SU-DHL-6 (cell line): ENCODE measurements around the gene AQP1.

Source experiments
- EZH2phosphoT487 ChIP-seq: fragments of 200-600 bp; sonication (generic), shearing (Covaris generic); conservative IDR thresholded peaks from 2 replicates; pipeline ENCODE4 v1.6.1; 2018; ENCODE audit warnings: mild to moderate bottlenecking, antibody characterized with exemption, low read length, moderate library complexity, mixed read lengths
- TF ChIP-seq, protein P1 (sequence below): fragments of 200-600 bp; sonication (generic); IDR thresholded peaks from one replicate; pipeline ENCODE4 v1.5.1; 2017; ENCODE audit warnings: antibody characterized with exemption, mild to moderate bottlenecking, low read length, moderate library complexity; ENCODE audit not compliant: insufficient read depth, poor library complexity, severe bottlenecking

- TF ChIP-seq, protein P1, sequence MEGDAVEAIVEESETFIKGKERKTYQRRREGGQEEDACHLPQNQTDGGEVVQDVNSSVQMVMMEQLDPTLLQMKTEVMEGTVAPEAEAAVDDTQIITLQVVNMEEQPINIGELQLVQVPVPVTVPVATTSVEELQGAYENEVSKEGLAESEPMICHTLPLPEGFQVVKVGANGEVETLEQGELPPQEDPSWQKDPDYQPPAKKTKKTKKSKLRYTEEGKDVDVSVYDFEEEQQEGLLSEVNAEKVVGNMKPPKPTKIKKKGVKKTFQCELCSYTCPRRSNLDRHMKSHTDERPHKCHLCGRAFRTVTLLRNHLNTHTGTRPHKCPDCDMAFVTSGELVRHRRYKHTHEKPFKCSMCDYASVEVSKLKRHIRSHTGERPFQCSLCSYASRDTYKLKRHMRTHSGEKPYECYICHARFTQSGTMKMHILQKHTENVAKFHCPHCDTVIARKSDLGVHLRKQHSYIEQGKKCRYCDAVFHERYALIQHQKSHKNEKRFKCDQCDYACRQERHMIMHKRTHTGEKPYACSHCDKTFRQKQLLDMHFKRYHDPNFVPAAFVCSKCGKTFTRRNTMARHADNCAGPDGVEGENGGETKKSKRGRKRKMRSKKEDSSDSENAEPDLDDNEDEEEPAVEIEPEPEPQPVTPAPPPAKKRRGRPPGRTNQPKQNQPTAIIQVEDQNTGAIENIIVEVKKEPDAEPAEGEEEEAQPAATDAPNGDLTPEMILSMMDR: no peak
- no peak for TF ChIP-seq EZH2phosphoT487
Observed at GRCh38 chr7:30863706-30864035, 48.0 kb upstream of the AQP1 start.
